Fibroblast of the aortic adventitia (primary cell): ENCODE data around the gene NDUFB7. TPM values are rescaled to one million over a fixed set of nuclear protein-coding genes. Genes with fewer than 3 reads are reported as not detected.
A peak's percentile ranks its signal among the peaks of the same experiment; 100 is the strongest.

Experiments used
- DNase-seq: peaks from one replicate; pipeline ENCODE4 v3.0.0-alpha.2; 2010; ENCODE audit warnings: low read depth
- H3K4me3 ChIP-seq: 2 replicates; pipeline ENCODE4 v1.5.1; 2011; ENCODE audit warnings: low read depth, mild to moderate bottlenecking, control low read depth, low read length, moderate library complexity
- CTCF ChIP-seq: IDR thresholded peaks from 2 replicates; pipeline ENCODE4 v1.5.1; 2011; ENCODE audit warnings: mild to moderate bottlenecking, low read length, control low read depth, inconsistent platforms; ENCODE audit not compliant: insufficient read depth
- total RNA-seq: library from RNA; depleted of rRNA; stranded (reverse); fragments of >200 nt; gene quantifications from 2 replicates; pipeline ENCODE4 v1.2.3, GENCODE V29; 2012; ENCODE audit warnings: low replicate concordance

Gene NDUFB7
- total RNA-seq, 1 donor = 164 TPM

- no peak for DNase-seq
- no peak for TF ChIP-seq CTCF
- H3K4me3 ChIP-seq = no peak overlapping the region
These were observed 7.7 kb downstream of the NDUFB7 start for GRCh38 chr19:14563989-14564651.

- no peak overlapping the region for H3K4me3 ChIP-seq
- TF ChIP-seq CTCF = no peak
- no peak for DNase-seq
These were observed 8.3 kb downstream of the NDUFB7 start for GRCh38 chr19:14563590-14563926.

DNA sequence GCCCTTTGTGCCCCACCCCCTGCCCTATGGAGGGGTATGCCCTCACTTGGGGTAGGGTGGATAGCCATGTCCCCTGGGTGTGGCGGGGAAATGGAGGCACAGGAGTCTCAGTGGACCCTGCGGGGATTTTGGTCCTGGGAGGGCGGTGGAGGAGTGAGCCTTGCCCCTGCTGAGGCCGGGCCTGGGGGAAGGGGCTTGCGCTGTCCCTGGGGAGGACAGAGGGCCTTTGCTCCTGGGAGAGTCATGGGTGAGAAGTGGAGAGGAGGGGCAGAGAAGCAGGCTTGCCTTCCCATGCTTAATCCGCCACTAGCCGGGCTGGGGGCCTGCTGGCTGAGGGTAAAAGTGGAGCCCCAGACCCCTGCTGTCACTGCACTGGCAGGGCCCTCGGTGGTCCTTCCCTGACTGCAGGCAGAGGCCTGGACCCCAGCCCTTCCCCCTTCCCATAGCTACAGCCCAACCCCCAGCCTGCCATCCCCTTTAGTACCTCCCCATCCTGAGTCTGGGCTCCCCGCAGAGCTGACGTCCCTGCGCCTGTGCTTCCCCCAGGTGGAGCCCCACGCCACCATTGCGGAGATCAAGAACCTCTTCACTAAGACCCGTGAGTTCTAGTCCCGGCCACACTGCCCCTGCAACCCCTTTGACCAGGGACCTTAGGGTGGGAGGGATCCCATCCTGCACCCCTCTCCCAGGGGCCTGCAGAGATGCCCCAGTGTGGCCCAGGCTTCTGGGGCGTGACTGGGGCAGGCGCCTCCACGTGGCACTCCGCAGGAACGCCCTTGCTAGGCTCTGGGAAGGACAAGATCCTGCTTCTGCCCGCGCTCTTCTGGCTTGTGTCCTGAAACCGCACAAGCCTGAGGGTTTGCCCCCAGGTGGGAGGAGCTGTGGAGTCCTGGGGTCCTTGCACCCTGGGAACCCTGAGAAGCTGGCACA is 8.9 kb downstream of the NDUFB7 start:
- DNase-seq = no peak
- H3K4me3 ChIP-seq = no peak overlapping the region
- no peak for TF ChIP-seq CTCF

DNA sequence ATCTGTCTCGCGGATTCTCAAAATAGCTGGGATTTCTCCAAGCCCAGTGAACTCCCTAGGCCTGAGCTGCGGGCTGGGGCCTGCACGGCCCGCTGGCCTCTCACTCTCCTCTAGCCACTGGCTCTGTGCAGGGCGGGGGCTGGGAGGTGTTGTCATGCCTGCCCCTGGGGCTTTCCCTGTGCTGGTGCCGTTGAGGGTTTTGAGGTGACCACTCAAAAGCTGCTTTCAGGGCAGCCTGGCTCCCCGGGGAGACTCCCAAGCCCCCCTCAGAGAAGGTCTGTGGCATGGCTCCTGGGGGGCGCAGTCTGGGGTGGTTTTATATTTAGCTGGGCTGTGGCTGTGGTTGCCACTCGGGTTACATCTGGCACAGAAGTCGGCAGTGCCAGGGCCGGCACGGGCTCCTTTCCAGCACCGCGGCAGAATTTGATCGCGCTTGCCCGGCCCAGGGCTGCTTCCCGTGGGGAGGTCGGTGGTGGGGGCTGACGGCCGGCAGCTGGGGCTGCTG is 10.0 kb downstream of the NDUFB7 start:
- no peak for TF ChIP-seq CTCF
- DNase-seq = peak; percentile 37
- H3K4me3 ChIP-seq = no peak overlapping the region

DNA sequence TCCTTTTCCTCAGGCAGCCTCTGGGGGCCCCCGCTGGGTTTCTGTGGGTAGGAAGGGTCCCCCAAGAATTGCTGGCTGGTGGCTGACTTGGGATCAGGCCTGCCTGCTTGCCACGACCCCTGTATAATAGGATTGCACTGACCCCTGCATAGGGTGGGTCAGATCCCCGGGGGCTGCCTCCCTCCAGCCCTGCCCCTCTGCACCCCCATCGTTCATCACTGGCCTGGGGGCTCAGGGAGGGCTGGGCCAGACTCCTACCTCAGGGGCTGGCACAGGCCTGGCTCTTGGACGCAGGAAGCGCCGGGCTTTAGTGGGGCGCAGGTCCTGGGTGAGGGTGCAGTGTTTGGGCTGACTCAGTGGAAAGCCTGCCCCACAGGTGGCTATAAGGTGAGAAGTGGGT is 10.6 kb downstream of the NDUFB7 start:
- DNase-seq = no peak
- no peak overlapping the region for H3K4me3 ChIP-seq
- TF ChIP-seq CTCF = no peak

DNA sequence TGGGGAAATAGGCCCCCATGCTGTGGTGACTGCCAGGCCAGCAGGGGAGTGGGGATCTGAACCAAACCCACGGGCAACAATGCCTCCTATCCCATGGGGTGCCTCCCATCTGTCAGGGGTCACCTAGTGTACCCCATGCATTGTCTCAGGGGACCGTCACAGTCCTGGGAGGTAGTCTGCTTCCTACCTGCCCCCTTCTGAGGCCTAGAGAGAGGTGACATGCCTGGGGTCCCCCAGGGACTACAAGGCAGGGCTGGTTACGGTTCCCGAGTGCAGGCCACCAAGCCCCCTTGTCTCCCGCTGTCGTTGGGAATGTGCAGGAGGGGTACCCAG is 11.1 kb downstream of the NDUFB7 start:
- no peak for TF ChIP-seq CTCF
- DNase-seq = no peak

More for the DNA sequence above, 11.1 kb downstream of the NDUFB7 start:
- H3K4me3 ChIP-seq = no peak overlapping the region
